HG02973 (cell line): Measurements from ENCODE around the gene RYR3.

Experiments used
- ATAC-seq: cut with Tn5 transposase; IDR thresholded peaks from one replicate; pipeline ENCODE4 v1.9.1; 2021; ENCODE audit warnings: moderate library complexity; ENCODE audit not compliant: unreplicated experiment

The RYR3 gene

GRCh38 chr15:33636958-33637357 is 326.2 kb downstream of the RYR3 start:
- no peak for ATAC-seq

DNA sequence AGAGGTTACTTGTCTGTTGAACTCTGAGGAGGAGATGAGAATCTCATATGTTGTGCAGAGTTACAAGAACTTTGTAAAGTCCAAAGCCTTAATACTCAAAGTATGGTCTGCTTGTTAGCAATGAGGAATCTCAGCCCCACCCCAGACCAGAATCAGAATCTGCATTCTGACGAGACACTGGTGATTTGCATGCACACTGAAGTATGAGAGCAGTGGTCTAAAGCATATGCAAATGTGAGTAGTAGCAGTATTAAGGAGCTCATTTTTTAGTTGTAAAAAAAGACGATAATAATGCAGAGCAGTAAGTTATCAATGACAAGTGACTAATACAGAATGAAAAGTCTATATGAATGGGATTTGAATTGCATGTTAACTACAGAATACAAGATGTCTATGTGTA is 327.7 kb downstream of the RYR3 start:
- ATAC-seq = no peak

DNA sequence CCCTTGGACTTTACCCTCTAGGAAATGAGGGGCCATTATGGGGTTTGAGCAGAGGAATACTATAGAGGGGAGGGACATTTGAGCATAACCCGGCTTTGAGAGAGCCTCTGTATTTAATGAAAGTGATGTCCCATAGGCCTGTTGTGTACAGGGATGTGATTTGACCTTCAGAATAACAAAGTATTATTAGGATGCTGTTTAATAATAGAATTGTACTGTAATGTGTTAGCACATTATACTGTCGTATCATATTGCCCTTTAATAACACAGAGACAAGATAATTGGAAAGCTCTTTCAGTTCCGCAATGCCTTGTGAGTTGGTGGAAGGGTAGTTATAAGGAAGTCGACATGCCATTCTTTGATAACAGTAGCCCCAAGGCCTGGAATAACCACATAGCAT is 328.3 kb downstream of the RYR3 start:
- ATAC-seq = no peak

GRCh38 chr15:33639456-33639855 is 328.7 kb downstream of the RYR3 start:
- no peak for ATAC-seq

GRCh38 chr15:33639978-33640377 is 329.2 kb downstream of the RYR3 start:
- ATAC-seq = no peak

DNA sequence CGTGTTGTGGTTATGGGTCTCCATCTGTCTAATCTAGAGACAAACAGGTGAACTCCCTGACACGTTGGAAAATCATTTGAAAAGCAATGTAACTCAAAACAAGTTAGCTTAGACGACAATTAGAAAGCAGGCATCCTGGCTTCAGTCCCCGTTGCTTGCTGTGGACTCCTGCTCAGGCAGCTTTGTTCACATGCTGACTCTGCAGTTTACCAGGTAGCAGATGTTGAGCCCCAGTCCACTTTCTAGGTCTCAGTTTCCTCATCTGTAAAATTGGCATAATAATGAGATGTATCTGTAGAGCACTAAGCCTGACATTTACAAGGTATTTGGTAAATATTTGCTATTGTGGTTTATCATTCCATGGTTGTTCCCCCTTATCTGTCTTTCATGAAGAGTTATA is 330.3 kb downstream of the RYR3 start:
- no peak for ATAC-seq

GRCh38 chr15:33644304-33644703 is 333.5 kb downstream of the RYR3 start:
- ATAC-seq = no peak

DNA sequence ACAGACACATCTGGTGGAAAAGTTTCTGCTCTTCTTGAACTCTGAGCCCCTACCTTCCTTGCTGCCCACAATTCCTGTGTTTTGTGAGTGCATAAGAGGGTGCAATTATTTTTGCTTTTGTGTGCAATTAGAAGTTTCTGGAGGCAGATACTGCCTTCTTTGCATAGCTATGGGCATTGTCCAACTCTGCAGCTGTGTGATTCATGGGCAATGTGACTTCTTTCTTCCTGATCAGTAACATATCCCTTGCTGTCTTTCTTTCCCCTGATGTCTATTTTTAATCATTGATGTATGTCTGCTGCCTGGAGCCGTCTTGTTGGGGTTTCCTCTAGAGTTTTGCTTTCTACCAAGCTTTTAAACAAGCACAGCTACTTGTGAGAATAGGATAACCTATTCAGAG is 336.0 kb downstream of the RYR3 start:
- no peak for ATAC-seq

DNA sequence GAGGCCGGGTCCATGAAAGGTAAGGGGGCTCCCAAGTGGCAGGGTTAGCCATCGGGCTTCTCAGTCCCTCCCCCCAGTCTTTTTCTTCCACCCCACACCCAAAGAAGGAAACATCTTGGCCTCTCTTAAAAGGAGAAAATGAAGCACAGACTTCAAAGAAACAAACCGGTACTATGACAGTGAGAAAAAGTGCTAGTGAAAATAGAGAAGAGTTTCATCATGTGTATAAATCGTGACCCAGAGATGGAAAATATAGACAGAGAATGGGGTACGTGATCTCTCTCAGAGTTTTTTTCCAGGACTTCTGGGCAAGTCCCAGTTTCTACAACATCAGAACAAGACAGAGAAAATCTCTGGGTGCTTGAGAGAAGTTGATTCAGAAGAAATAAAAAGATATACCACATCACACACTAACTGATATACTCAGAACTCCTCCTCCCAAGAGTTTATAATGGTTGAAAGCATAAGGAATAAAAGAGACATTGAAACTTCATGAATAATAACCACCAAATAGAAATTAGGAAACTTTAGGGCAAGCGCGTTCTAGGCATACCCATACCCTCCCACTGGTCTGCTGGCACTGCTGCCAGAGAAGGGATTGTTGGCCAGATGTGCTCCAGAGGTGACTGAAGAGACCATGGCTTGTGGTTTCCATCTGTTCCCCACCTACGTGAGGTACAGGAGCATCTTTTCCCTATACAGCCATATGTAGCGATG is 338.6 kb downstream of the RYR3 start:
- no peak for ATAC-seq

GRCh38 chr15:33654860-33655259 is 344.1 kb downstream of the RYR3 start:
- ATAC-seq = no peak

DNA sequence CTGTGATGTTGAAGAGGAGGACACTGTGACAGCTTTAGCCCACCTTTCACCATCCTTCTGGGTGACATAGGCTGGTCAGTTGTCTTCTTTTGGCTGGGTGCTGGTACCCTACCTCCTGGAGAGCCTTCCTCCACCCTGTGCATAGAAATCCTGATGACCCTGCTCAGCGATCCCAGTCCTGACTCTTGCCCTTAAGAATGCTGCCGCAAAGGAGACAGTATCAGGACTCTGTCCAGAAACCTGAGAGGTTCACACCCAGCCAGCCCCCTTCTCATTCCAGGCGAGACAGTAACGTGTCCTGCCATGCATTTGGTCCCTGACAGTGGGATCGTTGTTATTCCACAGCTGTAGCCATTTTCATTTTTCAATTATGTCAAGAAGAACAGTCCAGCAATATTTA is 344.7 kb downstream of the RYR3 start:
- no peak for ATAC-seq

DNA sequence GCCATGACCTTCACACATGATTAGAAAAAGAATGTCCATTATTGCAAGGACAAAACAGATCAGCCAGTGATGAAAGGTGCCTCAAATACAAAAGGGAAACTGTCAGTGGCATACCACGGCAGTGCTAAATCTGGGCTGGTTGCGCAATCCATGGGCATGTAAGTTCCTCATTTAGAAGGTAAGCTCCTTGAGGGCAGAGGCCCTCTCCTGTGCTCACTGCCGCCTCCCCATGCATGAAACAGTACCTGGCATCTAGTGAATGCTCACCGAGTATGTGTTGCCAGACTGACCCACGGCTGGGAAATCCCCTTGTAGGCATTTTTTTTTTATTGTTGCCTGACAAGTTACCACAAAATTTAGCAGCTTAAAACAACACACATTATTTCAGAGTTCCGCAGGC is 345.4 kb downstream of the RYR3 start:
- no peak for ATAC-seq

GRCh38 chr15:33660151-33660550 is 349.4 kb downstream of the RYR3 start:
- ATAC-seq = no peak

DNA sequence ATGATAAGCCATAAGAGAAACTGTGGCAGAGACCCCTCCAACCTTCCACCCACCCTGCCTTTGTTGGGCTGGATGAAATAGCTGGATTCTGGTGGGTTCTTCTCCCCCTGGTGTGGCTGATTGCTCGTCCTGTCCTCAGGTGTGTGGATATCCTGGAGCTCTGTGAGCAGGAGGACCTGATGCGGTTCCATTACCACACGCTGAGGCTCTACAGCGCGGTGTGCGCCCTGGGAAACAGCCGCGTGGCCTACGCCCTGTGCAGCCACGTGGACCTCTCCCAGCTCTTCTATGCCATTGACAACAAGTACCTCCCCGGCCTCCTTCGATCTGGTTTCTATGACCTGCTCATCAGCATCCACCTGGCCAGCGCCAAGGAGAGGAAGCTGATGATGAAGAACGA is 351.2 kb downstream of the RYR3 start:
- ATAC-seq = no peak

DNA sequence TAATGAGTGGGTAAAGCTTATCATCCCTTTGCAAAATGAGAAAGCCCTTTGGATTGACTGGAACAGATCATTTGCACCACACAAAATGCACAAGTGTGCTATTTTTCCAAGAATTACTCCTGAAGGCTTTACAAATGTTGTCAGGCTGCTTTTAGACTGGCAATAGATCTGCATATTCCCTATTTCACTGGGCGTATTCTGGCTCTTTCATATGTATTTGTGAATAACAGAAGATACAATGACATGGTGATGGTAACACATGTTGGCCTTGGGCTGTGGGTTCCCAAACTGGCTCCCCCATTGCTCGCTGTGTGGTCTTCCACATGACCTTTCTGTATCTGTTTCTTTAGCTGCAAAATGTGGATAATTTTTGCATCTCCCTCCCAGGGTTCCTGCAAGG is 354.2 kb downstream of the RYR3 start:
- ATAC-seq = no peak

- ATAC-seq = no peak
Observed at GRCh38 chr15:33670567-33670966, 359.8 kb downstream of the RYR3 start.

GRCh38 chr15:33671456-33671855 is 360.7 kb downstream of the RYR3 start:
- ATAC-seq = peak; percentile 56

GRCh38 chr15:33675246-33675645 is 364.5 kb downstream of the RYR3 start:
- ATAC-seq = no peak

GRCh38 chr15:33677238-33677830 is 366.6 kb downstream of the RYR3 start:
- ATAC-seq = no peak

DNA sequence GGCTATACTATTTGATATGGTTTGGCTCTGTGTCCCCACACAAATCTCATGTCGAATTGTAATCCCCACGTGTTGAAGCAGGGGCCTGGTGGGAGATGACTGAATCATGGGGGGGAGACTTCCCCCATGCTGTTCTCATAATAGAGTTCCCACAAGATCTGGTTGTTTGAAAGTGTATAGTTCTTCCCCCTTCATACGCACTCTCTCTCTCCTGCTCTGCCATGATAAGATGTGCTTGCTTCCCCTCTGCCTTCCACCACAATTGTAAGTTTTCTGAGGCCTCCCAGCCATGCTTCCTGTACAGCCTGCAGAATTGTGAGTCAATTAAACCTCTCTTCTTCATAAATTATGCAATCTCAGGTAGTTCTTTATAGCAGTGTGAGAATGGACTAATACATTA is 367.4 kb downstream of the RYR3 start:
- no peak for ATAC-seq

DNA sequence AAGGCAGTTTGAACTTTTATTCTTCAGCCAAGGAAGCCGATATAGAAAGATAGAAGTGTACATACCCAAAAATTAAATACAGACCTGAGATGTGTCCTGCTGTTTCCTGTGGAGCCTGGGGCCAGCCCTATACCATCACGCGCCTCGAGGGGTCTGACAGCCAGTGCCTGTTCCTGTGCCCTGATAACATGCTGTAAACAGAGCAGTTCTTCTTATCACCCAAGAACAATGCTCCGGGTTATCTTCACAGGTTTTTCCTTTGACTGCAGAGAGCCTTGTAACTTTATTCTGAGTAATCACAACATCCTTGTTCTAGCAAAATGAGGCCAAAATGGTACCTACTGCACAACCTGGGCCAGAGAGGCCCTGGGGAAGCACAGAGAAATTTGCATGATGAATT is 367.8 kb downstream of the RYR3 start:
- no peak for ATAC-seq

DNA sequence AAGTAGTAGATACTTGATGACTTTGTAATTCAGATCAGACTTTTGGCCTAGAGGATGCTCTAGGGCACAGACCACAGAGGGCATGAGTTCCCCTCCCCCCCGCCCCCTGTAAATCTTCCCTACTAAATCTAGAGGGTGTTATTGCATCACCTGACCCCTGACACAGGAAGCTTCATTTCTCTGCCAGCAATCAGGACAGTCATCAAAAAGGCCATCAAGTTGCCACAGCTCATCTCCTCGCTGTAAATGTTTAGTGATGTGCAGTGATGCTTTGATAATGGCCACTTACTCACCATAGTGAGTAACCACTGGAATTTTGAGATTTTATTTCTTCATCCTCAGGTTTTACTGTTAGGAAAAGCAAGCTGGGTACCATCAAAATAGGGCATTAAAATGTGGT is 368.3 kb downstream of the RYR3 start:
- no peak for ATAC-seq

- no peak for ATAC-seq
Observed at GRCh38 chr15:33680336-33680735, 369.6 kb downstream of the RYR3 start.
